DOHH2 (cell line): ENCODE measurements around the gene SF3B3.

Source experiments
- CTCF ChIP-seq: fragments of 200-600 bp; sonication (generic); IDR thresholded peaks from one replicate; pipeline ENCODE4 v1.5.1; 2014; ENCODE audit warnings: antibody characterized with exemption, mild to moderate bottlenecking, low read depth, low read length; ENCODE audit not compliant: poor library complexity, severe bottlenecking
- EZH2phosphoT487 ChIP-seq: fragments of 200-600 bp; sonication (generic); IDR thresholded peaks from 2 replicates; pipeline ENCODE4 v1.6.1; 2017; ENCODE audit warnings: borderline replicate concordance, mild to moderate bottlenecking, antibody characterized with exemption, low read length, moderate library complexity, mixed read lengths

GRCh38 chr16:70495425-70496182, 28.0 kb upstream of the SF3B3 start:
- TF ChIP-seq CTCF (no peak), EZH2phosphoT487 (no peak)
